ENCODE measurements around the gene ALG13. TPM values are rescaled to one million over a fixed set of nuclear protein-coding genes. Genes with fewer than 3 reads are reported as not detected.

ALG13 gene
- total RNA-seq, 4 donors from 2014 or later, result 36.7 to 42.9 (median 39.6) TPM

DNA sequence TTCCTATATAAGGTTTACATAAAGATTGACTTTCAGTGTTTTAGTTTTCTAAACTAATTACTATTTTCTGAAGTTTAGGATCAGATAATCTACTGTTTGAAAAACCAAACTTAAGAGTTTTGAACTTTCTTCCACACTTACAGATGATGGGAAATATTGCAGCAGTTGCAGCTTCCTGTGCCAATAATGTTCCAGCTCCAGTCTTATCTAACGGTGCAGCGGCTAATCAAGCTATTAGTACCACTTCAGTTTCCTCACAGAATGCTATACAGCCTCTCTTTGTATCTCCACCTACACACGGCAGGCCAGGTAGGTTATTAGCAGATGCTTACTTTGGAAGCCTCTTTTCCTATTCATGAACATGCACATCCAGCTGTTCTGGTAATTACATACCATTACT lies 55.6 kb downstream of the ALG13 start:
- no peak for TF ChIP-seq POLR2A (IDR thresholded peaks at IDR 0.05)
- TF ChIP-seq, protein P1, sequence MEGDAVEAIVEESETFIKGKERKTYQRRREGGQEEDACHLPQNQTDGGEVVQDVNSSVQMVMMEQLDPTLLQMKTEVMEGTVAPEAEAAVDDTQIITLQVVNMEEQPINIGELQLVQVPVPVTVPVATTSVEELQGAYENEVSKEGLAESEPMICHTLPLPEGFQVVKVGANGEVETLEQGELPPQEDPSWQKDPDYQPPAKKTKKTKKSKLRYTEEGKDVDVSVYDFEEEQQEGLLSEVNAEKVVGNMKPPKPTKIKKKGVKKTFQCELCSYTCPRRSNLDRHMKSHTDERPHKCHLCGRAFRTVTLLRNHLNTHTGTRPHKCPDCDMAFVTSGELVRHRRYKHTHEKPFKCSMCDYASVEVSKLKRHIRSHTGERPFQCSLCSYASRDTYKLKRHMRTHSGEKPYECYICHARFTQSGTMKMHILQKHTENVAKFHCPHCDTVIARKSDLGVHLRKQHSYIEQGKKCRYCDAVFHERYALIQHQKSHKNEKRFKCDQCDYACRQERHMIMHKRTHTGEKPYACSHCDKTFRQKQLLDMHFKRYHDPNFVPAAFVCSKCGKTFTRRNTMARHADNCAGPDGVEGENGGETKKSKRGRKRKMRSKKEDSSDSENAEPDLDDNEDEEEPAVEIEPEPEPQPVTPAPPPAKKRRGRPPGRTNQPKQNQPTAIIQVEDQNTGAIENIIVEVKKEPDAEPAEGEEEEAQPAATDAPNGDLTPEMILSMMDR (IDR thresholded peaks at IDR 0.05), result no peak
- WGBS, 2 donors, result 86 to 89% methylated on average over 3 of the region's 3 CpGs

DNA sequence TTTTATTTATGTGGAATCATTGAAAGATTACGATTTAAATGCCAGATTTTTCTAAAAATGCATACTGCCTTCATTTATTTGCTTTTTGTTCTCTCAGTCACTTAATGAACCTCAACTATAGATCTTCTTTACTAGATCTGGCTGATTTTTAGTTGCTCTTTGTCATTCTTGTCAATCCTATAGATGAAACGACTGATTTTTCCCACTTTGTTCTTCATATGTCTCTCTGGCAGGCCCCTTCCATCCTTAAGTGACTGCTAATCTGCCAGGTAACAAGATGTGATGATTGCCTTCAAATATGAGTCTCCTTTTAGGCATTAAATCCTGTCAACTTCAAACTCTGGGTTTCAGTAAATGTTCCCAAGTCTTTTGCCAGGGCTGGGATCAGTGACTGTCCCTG lies 61.0 kb downstream of the ALG13 start:
- 60 to 94% methylated on average over 2 of the region's 2 CpGs for WGBS, 2 donors
- intact Hi-C loops (cut with DNase I; ENCODE audit: low total_unique reads), result no loop called here
- DNase-seq (ENCODE audit: low spot score in 2 of 2), result no peak
- H3K4me3 ChIP-seq (ENCODE audit: low read depth, poor library complexity, severe bottlenecking), result no peak overlapping the region
- TF ChIP-seq, protein P1 (IDR thresholded peaks at IDR 0.05), result no peak
- no peak for TF ChIP-seq POLR2A (IDR thresholded peaks at IDR 0.05)

More for the DNA sequence above, 55.6 kb downstream of the ALG13 start:
- no peak for DNase-seq (ENCODE audit: low spot score in 2 of 2)
- no peak overlapping the region for H3K4me3 ChIP-seq (ENCODE audit: low read depth, poor library complexity, severe bottlenecking)
- intact Hi-C loops (cut with DNase I; ENCODE audit: low total_unique reads), result no loop called here

DNA sequence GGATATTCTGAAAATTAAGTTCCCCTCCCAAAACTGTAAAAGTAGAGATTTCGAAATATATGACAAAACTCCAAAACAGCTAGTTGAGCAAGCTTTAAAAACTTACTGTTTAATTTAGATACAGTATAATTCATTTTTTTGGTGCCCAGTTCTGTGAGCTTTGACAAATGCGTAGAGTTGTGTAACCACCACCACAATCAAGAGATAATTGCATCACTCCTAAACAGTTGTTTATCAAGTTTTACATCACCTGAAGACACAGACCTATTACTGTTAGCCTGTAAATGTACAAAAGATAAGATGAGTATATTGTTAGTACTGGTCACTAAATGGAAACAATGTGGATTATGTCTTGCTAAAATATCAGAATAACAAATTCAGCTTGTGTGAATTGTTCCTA lies 62.3 kb downstream of the ALG13 start:
- H3K4me3 ChIP-seq (ENCODE audit: low read depth, poor library complexity, severe bottlenecking), result no peak overlapping the region
- TF ChIP-seq POLR2A (IDR thresholded peaks at IDR 0.05), result no peak
- TF ChIP-seq, protein P1 (IDR thresholded peaks at IDR 0.05), result no peak
- WGBS, 2 donors, result 77 to 89% methylated on average over 2 of the region's 2 CpGs
- intact Hi-C loops (cut with DNase I; ENCODE audit: low total_unique reads), result no loop called here
- DNase-seq (ENCODE audit: low spot score in 2 of 2), result no peak

DNA sequence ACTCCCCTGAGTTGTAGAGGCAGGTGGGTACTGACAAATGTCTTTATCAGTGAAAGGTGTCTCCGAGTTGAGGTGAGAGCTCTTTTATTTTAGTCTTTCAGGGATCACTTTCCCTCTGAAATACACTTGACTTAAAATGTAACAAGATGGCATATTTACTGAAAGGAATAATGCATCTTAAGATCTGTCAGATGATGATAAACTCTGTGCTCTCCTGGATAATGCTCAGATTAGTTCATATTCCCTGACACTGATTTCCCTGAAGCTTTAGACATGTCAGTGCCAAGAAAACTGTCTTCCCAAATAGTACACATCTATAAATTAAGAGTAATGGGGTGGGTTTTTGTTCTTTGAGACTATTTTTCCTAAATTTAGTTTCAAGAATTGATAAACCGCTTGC lies 75.5 kb downstream of the ALG13 start:
- TF ChIP-seq, protein P1 (IDR thresholded peaks at IDR 0.05), result no peak
- TF ChIP-seq POLR2A (IDR thresholded peaks at IDR 0.05), result no peak
- no peak overlapping the region for H3K4me3 ChIP-seq (ENCODE audit: low read depth, poor library complexity, severe bottlenecking)
- no peak for DNase-seq (ENCODE audit: low spot score in 2 of 2)
- intact Hi-C loops (cut with DNase I; ENCODE audit: low total_unique reads), result no loop called here
- WGBS, 2 donors, result 87 to 97% methylated on average over 2 of the region's 2 CpGs

DNA sequence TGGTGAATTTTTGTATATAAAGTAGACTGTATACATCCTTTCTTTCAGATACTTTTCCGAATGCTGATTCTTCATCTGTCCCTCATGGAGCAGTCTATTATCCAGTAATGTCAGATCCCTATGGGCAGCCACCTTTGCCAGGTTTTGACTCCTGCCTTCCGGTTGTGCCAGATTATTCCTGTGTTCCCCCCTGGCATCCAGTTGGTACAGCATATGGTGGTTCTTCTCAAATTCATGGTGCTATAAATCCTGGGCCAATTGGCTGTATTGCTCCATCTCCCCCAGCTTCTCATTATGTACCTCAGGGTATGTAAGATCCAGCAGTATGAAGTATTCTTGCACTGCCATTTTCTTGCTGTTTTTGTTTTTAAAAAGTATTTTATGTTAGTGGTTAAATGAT lies 78.7 kb downstream of the ALG13 start:
- DNase-seq (ENCODE audit: low spot score in 2 of 2), result no peak
- intact Hi-C loops (cut with DNase I; ENCODE audit: low total_unique reads), result no loop called here
- TF ChIP-seq, protein P1 (IDR thresholded peaks at IDR 0.05), result no peak
- no peak for TF ChIP-seq POLR2A (IDR thresholded peaks at IDR 0.05)
- WGBS, 2 donors, result 84 to 89% methylated on average over 2 of the region's 2 CpGs
- H3K4me3 ChIP-seq (ENCODE audit: low read depth, poor library complexity, severe bottlenecking), result no peak overlapping the region

DNA sequence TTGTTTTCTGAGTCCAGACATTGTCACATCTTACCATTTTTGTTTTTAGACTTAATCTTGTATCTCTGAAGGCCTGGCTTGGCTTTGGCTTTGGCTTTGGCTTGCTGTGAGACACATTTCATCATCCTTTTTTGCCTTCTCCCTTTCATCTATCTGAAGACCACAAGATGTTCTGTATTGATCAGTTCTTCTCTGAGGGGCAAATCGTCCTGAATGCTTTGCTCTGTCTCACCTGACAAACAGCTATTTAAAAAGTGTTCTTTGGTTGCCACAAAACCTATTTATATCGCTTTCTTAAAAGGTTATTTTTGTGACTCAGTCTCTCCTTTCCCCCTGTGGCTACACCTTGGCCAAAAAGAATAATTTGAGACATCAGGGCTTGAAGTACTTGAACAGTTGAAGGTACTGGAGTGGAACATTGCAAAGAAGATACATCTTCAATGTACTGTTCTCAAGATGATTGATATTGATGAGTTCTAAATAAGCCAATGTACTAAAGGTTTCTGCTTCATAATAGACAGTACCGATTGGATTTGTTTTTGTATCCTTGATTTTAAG lies 80.7 kb downstream of the ALG13 start:
- intact Hi-C loops (cut with DNase I; ENCODE audit: low total_unique reads), result no loop called here
- DNase-seq (ENCODE audit: low spot score in 2 of 2), result no peak
- TF ChIP-seq, protein P1 (IDR thresholded peaks at IDR 0.05), result no peak
- no peak for TF ChIP-seq POLR2A (IDR thresholded peaks at IDR 0.05)
- 72 to 75% methylated on average over 3 of the region's 3 CpGs for WGBS, 2 donors
- H3K4me3 ChIP-seq (ENCODE audit: low read depth, poor library complexity, severe bottlenecking), result no peak overlapping the region
